Activated naive CD8-positive, alpha-beta T cell treated with anti-CD3 and anti-CD28 coated beads, Interleukin-2, amount 10 ng/mL, durations not matched to agents 7 days and 5 days (primary cell): Measurements from ENCODE around the gene SLC16A4. TPM values are rescaled to one million over a fixed set of nuclear protein-coding genes. Genes with fewer than 3 reads are reported as not detected.
"Not testable (repeated sequence)": the region's sequence is repeated elsewhere in the genome, so short reads cannot be mapped to it uniquely, and the experiment has no call there.

Experiments
- ATAC-seq: fragments of 150-1000 bp; cut with Tn5 transposase; one replicate; pipeline ENCODE4 v1.10.0; 2021; ENCODE audit warnings: low read depth, moderate library complexity
- POLR2A ChIA-PET: fragments of 350-600 bp; sonication (Branson Sonifier 250); formaldehyde crosslinking; loops from one replicate; lab custom pipeline; 2021; ENCODE audit warnings: antibody characterized with exemption; lab: Charles Lee
- DNase-seq: peaks from one replicate; pipeline ENCODE4 v3.0.0; 2021
- H3K27ac Mint-ChIP-seq: one replicate; pipeline ENCODE4 v1.8.0; 2022; ENCODE audit warnings: mild to moderate bottlenecking, mixed read lengths
- H3K27me3 Mint-ChIP-seq: one replicate; pipeline ENCODE4 v1.8.0; 2022; ENCODE audit warnings: mild to moderate bottlenecking, moderate library complexity, mixed read lengths
- H3K36me3 Mint-ChIP-seq: one replicate; pipeline ENCODE4 v1.8.0; 2021; ENCODE audit warnings: mild to moderate bottlenecking, mixed read lengths
- H3K4me1 Mint-ChIP-seq: one replicate; pipeline ENCODE4 v1.8.0; 2021; ENCODE audit warnings: mixed read lengths
- H3K4me3 Mint-ChIP-seq: one replicate; pipeline ENCODE4 v1.8.0; 2022; ENCODE audit warnings: mild to moderate bottlenecking, moderate library complexity, mixed read lengths
- H3K9me3 Mint-ChIP-seq: one replicate; pipeline ENCODE4 v1.8.0; 2021; ENCODE audit warnings: mixed read lengths
- total RNA-seq, 2 experiments: library from RNA; stranded (reverse); gene quantifications; one replicate each; pipeline ENCODE4 v1.2.3, GENCODE V29; 2021

Gene SLC16A4
- total RNA-seq = under 1 TPM; 0.23 to 0.33 TPM

DNA sequence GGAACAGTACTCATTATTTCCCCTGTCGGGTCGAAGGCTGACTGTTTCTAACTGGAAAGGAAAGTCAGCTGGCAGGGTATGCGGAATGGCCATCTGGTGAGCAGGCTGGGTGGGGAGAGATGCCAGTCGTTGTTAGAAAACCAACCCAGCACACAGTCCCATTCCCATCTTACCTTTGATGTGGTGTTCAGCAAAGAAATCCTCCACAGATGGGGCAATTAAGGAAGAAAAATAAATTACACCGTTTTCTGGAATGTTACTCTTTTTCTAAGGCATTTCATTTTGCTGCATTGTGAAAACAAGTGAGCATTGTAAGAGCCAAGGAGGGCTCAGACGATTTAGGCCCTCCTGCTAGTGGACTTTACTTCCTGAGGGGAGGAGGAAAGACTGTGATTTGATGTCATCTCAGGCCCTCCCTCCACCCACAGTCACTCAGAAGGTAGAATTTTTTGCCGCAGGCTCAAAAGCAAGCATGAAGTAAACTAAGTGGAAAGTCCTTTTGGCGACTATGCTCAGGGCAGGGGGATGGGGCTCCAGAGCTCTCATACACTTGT lies at the start of gene SLC16A4:
Gene SLC16A4, minus strand, starts transcription at position 335 of the 554 bp plus-strand sequence. CDS start 1,703 bp downstream, outside the sequence.
- POLR2A ChIA-PET = no interaction called here
- Mint-ChIP-seq H3K4me3 (no peak within 1 kb of the TSS), H3K27ac (no peak within 1 kb of the TSS), H3K36me3 (peaks cover 14% of the 10 kb centered on the region), H3K4me1 (peaks cover 6% of the 10 kb centered on the region), H3K27me3 (no peaks in the 10 kb centered on the region), H3K9me3 (no peaks in the 10 kb centered on the region)
- ATAC-seq (no peak), DNase-seq (no peak)

DNA sequence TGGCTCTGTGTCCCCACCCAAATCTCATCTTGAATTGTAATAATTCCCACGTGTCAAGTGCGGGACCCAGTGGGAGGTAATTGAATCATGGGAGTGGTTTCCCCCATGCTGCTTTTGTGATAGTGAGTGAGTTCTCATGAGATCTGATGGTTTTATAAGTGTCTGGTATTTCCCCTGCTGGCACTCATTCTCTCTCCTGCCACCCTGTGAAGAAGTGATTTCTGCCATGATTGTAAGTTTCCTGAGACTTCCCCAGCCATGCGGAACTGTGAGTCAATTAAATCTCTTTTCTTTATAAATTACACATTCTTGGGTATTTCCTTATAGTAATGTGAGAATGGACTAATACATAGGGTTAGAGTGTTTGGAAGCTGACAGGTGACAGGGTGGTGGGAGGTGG lies 49.0 kb upstream of the SLC16A4 start:
- H3K27ac Mint-ChIP-seq, ATAC-seq, H3K4me1 Mint-ChIP-seq, H3K36me3 Mint-ChIP-seq, DNase-seq, H3K4me3 Mint-ChIP-seq, H3K9me3 Mint-ChIP-seq, POLR2A ChIA-PET: not testable (repeated sequence)
- peaks cover 15% of the 10 kb centered on the region for H3K27me3 Mint-ChIP-seq

DNA sequence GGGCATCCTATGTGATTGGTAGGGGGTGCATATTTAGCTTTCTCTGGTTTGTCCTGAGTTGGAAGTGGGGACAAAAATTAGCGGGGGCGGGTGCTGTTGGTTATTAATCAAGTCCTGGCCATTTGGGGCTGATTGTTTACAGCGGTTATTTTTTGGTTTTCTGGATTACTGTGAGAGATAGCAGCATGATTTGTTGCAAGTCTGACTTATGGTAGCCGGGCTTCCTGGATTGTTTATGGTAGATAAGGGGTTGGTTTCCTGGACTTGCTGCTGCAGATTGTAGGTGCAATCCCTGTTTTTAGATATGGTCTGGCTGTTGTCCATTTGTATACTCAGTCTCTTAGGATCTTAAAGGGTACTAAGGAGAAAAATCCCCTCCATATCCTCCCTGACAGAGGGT lies 48.1 kb upstream of the SLC16A4 start:
- no peak for ATAC-seq
- POLR2A ChIA-PET = no interaction called here
- Mint-ChIP-seq H3K4me1 (no peaks in the 10 kb centered on the region), H3K27ac (no peak overlapping the region), H3K4me3 (no peak overlapping the region), H3K27me3 (peaks cover 14% of the 10 kb centered on the region), H3K9me3 (no peaks in the 10 kb centered on the region), H3K36me3 (no peaks in the 10 kb centered on the region)
- DNase-seq = no peak

DNA sequence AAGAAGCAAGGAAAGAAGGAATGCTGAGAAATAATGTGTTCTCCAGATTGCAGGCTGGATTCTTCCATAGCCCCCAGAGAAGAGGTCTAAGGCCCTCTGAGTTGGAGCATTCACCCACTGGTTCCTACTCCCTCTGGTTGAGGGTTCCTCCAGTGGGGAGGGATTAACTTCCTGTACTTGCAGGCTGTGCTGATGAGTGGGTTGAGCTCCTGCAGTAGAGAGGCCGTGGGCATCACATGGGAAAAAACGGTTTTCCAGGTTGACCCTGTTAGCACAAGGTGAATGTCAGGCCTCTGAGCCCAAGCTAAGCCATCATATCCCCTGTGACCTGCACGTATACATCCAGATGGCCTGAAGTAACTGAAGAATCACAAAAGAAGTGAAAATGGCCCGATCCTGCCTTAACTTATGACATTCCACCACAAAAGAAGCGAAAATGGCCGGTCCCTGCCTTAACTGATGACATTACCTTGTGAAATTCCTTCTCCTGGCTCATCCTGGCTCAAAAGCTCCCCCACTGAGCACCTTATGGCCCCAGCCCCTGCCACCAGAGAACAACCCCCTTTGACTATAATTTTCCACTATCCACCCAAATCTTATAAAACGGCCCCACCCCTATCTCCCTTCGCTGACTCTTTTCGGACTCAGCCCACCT lies 46.9 kb upstream of the SLC16A4 start:
- H3K4me3 Mint-ChIP-seq, H3K9me3 Mint-ChIP-seq, POLR2A ChIA-PET, H3K36me3 Mint-ChIP-seq, DNase-seq, H3K4me1 Mint-ChIP-seq, H3K27ac Mint-ChIP-seq, ATAC-seq: not testable (repeated sequence)
- peaks cover 18% of the 10 kb centered on the region for H3K27me3 Mint-ChIP-seq

DNA sequence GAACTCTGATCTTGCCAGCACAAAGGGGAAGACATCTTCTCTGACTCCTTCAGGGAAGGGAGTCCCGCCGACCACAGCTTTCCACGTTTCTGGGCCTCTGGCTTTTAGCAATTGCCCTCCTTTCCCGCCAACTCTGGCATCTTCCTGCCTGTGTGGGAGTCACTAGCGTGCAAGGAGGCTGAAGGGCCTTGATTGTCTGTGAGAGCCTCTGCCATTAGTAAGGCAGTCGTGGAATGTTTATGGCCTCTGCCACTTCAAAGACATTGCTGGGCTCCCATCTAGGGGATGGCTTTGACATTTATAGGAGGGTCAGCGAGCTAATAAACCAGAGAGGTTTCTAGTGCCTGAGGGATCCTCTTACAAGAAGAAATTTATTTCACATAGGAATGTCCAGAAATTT lies 45.8 kb upstream of the SLC16A4 start:
- H3K9me3 Mint-ChIP-seq = no peaks in the 10 kb centered on the region
- no peak for ATAC-seq
- POLR2A ChIA-PET = no interaction called here
- no peak for DNase-seq
- H3K4me3 Mint-ChIP-seq = no peak overlapping the region
- H3K4me1 Mint-ChIP-seq = no peaks in the 10 kb centered on the region
- H3K36me3 Mint-ChIP-seq = no peaks in the 10 kb centered on the region
- no peak overlapping the region for H3K27ac Mint-ChIP-seq
- peaks cover 19% of the 10 kb centered on the region for H3K27me3 Mint-ChIP-seq

DNA sequence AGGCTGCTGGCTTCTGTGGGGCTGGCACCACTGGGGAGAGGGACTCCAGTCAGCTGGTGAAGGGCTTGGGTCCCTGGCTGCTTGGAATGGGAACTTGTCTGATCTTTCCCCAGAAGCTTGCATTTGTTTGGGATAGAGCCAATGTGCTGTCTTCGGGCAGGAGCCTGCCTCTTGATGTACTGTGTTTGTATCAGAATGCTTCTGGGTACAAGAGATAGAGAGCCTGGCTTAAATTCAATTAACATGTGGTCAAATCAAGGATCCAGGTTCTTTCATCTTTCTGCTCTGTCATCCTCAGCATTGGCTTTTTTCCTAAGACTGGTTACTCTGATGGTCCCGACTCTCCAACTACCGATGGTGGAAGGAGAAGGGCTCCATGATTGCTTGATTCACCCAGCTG lies 44.1 kb upstream of the SLC16A4 start:
- H3K9me3 Mint-ChIP-seq = no peaks in the 10 kb centered on the region

DNA sequence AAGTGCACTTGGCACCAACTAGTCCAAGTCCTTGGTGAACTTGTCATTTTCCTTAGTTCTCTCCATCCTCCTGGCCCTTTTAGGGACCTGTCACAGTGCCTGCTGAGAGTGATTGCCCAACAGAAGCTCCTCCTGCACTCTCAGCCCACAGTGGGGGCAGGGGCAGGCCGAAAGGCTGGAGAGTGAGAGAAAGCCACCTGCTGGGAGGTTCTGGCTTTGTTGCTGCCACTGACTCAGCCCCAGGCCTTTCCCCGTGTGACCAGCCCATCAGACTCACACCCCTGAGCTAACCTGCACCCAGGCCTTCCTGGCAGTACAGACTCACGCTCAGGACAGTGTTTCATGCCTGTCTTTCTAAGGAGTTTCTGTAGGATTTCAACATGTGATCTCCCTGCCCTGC lies 43.0 kb upstream of the SLC16A4 start:
- Mint-ChIP-seq H3K27ac (no peak overlapping the region), H3K27me3 (peaks cover 25% of the 10 kb centered on the region), H3K9me3 (no peaks in the 10 kb centered on the region), H3K36me3 (no peaks in the 10 kb centered on the region), H3K4me3 (no peak overlapping the region), H3K4me1 (no peaks in the 10 kb centered on the region)
- POLR2A ChIA-PET = no interaction called here
- ATAC-seq (no peak), DNase-seq (no peak)

More for the DNA sequence above, 44.1 kb upstream of the SLC16A4 start:
- H3K4me1 Mint-ChIP-seq = no peaks in the 10 kb centered on the region
- no peak for DNase-seq
- no peak overlapping the region for H3K4me3 Mint-ChIP-seq
- no peaks in the 10 kb centered on the region for H3K36me3 Mint-ChIP-seq
- no peak for ATAC-seq
- H3K27ac Mint-ChIP-seq = no peak overlapping the region
- POLR2A ChIA-PET = no interaction called here
- H3K27me3 Mint-ChIP-seq = peaks cover 26% of the 10 kb centered on the region

DNA sequence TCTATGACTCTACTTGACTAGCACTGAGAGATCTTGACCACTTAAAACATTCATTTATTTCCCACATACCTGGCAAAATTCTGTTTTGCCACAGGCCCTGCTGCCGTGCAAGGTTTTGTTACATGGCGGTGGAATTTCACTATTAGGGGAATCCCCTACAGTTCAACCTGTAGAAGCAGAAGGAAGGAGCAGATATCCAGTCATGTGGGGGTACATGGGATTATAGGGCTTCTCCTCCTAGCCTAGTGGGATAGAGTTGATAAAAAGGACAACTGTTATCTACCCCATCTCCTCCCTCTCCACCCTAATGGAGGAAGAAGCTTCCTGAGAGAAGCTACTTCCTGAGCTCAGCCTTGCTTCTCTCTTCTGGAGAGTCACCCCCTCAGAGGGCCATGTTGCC lies 42.4 kb upstream of the SLC16A4 start:
- POLR2A ChIA-PET = no interaction called here
- H3K27ac Mint-ChIP-seq = no peak overlapping the region
- no peaks in the 10 kb centered on the region for H3K4me1 Mint-ChIP-seq
- no peak overlapping the region for H3K4me3 Mint-ChIP-seq
- no peaks in the 10 kb centered on the region for H3K36me3 Mint-ChIP-seq
- no peaks in the 10 kb centered on the region for H3K9me3 Mint-ChIP-seq
- ATAC-seq (no peak), DNase-seq (no peak)
- H3K27me3 Mint-ChIP-seq = peaks cover 25% of the 10 kb centered on the region

DNA sequence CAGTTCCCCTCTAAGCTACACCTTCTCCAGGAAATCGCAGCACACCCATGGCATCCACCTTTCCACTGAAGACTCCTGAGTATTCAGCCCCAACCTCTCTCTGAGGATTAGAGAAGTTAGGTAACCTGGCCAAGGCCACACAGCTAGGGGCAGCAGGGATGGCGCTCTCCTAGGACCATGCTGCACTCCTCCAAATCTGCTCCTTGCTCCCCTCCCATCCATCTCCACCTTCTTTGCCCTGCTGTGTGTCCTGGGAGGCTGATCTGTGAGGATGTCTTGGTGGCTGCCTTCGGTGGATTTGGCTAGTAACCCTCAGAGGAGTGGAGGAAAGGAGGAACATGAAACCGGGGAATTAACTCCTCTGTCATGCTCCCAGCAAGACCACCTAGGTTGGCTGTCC lies 40.1 kb upstream of the SLC16A4 start:
- POLR2A ChIA-PET = interaction anchor here (0.6 kb wide), 1 partner anchor 335 kb away, joined by 3 read pairs; no protein-coding TSS in a partner anchor
- peaks cover 3% of the 10 kb centered on the region for H3K4me1 Mint-ChIP-seq
- H3K9me3 Mint-ChIP-seq = no peaks in the 10 kb centered on the region
- H3K27ac Mint-ChIP-seq = no peak overlapping the region
- ATAC-seq (no peak), DNase-seq (no peak)
- no peak overlapping the region for H3K4me3 Mint-ChIP-seq
- H3K36me3 Mint-ChIP-seq = no peaks in the 10 kb centered on the region
- peaks cover 19% of the 10 kb centered on the region for H3K27me3 Mint-ChIP-seq

DNA sequence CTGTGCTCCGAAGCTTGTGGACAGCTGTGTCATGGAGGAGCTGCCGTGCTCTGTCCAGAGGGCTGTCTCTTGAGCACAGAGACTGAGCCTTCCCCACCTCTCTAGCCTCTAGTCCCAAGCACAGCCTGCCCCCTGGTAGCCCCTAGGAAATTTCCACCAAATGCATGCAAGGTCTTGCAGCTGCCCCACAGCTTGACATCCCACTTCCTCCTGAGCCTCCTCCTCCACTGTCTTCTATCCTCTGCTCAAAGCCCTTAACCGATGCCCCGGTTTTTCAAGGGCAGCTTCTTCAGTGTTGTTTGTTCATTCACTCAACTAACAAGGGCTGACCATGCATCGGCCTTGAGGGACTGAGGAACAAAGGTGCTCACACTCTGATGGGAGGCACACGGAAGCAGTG lies 39.5 kb upstream of the SLC16A4 start:
- Mint-ChIP-seq H3K27ac (no peak overlapping the region), H3K36me3 (no peaks in the 10 kb centered on the region), H3K4me1 (peaks cover 4% of the 10 kb centered on the region), H3K27me3 (peaks cover 19% of the 10 kb centered on the region), H3K9me3 (no peaks in the 10 kb centered on the region), H3K4me3 (no peak overlapping the region)
- ATAC-seq (no peak), DNase-seq (no peak)
- POLR2A ChIA-PET = interaction anchor here (0.6 kb wide), 1 partner anchor 335 kb away, joined by 3 read pairs; no protein-coding TSS in a partner anchor

DNA sequence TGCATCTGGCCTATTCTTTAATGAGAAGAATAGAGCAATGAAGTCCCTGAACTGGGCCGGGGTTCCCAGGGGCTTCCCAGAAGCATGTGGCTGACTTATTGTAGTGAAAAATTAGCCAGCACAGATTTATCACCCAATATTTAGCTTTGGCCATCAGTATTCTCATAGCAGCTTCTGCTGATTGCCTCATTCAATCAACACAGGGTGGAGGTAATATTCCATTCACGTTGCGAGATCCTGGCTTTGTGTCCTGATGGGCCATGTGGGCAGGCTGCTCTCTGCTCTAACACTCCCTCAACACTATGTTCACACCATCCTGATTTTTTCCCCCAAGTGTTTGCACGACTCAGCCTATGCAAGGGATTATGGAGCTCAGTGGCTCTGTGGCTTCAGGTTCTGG lies 38.1 kb upstream of the SLC16A4 start:
- no peak overlapping the region for H3K27ac Mint-ChIP-seq

DNA sequence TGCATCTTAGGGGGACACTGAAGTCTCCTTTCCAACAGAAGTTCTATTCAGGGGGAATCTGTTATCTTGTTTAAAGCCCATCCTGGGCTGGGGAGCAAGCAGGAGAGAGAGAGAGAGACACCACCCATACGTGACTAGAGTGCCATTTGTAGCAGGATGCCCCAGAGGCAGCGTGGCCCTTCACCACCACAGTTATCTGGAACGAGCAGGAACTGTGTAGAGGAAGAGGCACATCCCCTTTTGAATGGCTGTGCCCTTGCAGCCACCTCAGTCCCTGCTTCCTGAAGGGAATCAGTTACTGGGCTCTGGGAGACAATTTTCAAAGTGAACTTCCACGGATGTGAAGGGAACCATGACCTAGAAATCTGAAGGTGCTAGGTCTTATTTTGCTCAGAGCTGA lies 36.0 kb upstream of the SLC16A4 start:
- DNase-seq (no peak), ATAC-seq (no peak)
- H3K27me3 Mint-ChIP-seq = peaks cover 16% of the 10 kb centered on the region
- no peak overlapping the region for H3K4me3 Mint-ChIP-seq
- H3K9me3 Mint-ChIP-seq = no peaks in the 10 kb centered on the region
- H3K27ac Mint-ChIP-seq = no peak overlapping the region
- H3K4me1 Mint-ChIP-seq = peaks cover 9% of the 10 kb centered on the region
- POLR2A ChIA-PET = no interaction called here
- no peaks in the 10 kb centered on the region for H3K36me3 Mint-ChIP-seq

More for the DNA sequence above, 38.1 kb upstream of the SLC16A4 start:
- Mint-ChIP-seq H3K9me3 (no peaks in the 10 kb centered on the region), H3K36me3 (no peaks in the 10 kb centered on the region), H3K4me1 (peaks cover 5% of the 10 kb centered on the region), H3K27me3 (peaks cover 16% of the 10 kb centered on the region), H3K4me3 (no peak overlapping the region)
- ATAC-seq = no peak
- POLR2A ChIA-PET = interaction anchor here (0.7 kb wide), 1 partner anchor 9 kb away, joined by 4 read pairs; no protein-coding TSS in a partner anchor
- no peak for DNase-seq

DNA sequence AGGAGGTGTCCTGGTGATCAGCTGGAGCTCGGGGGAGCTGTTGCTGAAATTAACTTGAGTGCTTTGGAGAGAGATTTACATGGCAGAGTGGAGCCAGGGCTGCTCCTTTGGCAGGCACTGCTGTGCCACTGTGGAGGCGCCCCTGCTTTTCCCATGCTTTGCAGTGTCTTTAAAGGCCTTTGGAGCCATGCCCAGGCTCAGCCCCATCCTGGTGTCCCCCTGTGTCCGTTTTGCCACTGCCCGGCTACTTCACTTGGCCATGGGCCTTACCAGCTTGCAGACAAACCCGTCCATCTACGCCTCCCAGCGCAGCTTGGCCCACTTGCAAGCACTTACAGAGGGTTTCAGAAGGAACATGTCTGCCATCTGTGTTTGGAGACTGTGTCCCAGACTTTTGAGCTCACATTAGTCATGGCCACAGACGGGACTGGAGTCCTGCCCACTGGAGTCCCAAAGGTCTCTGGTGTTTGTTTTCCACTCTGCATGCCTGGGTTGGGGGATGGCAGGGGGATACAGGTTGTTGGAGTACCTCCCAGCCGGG lies 34.9 kb upstream of the SLC16A4 start:
- H3K9me3 Mint-ChIP-seq = no peaks in the 10 kb centered on the region

More for the DNA sequence above, 34.9 kb upstream of the SLC16A4 start:
- ATAC-seq (no peak), DNase-seq (no peak)
- no peaks in the 10 kb centered on the region for H3K36me3 Mint-ChIP-seq
- no peak overlapping the region for H3K27ac Mint-ChIP-seq
- POLR2A ChIA-PET = no interaction called here
- peaks cover 13% of the 10 kb centered on the region for H3K4me1 Mint-ChIP-seq
- no peak overlapping the region for H3K4me3 Mint-ChIP-seq
- peaks cover 7% of the 10 kb centered on the region for H3K27me3 Mint-ChIP-seq
